Transverse colon (tissue), 4 donors: ENCODE data around the gene CCDC33. TPM values are rescaled to one million over a fixed set of nuclear protein-coding genes. Genes with fewer than 3 reads are reported as not detected.

Experiments used
- DNase-seq: peaks from one replicate; pipeline ENCODE4 v3.0.0-alpha.2; 2019
- H3K27ac ChIP-seq, 4 donors: fragments of 200-600 bp; sonication (generic); 2 replicates each; pipeline ENCODE4 v1.5.1; 2016 to 2018; ENCODE audit warnings: inconsistent platforms in 4 of 4
- H3K27me3 ChIP-seq: fragments of 200-600 bp; sonication (generic); 2 replicates; pipeline ENCODE4 v1.5.1; 2017; ENCODE audit warnings: inconsistent platforms
- H3K36me3 ChIP-seq, 4 donors: fragments of 200-600 bp; sonication (generic); 2 replicates each; pipeline ENCODE4 v1.5.1; 2017 to 2019; ENCODE audit warnings: inconsistent platforms in 4 of 4
- H3K4me1 ChIP-seq, 4 donors: fragments of 200-600 bp; sonication (generic); 2 replicates each; pipeline ENCODE4 v1.5.1; 2017 to 2020; ENCODE audit warnings: inconsistent platforms in 4 of 4
- H3K4me3 ChIP-seq, 4 donors: fragments of 200-600 bp; sonication (generic); 1 replicate in 1 of 4; 2 replicates in 3 of 4; pipeline versions ENCODE4 v1.5.1 to v1.6.1; 2017 to 2019; ENCODE audit warnings: inconsistent platforms in 4 of 4
- H3K9me3 ChIP-seq, 2 donors: fragments of 200-600 bp; sonication (generic); 2 replicates each; pipeline ENCODE4 v1.5.1; 2017 to 2019; ENCODE audit warnings: inconsistent platforms in 2 of 2
- EP300 ChIP-seq: sonication (generic); formaldehyde crosslinking; IDR thresholded peaks from one replicate; pipeline ENCODE4 v1.6.1; 2017; ENCODE audit warnings: antibody characterized with exemption, low read depth
- POLR2A ChIP-seq: fragments of 450-650 bp; IDR thresholded peaks from one replicate; pipeline ENCODE4 v1.6.1; 2016; ENCODE audit warnings: antibody characterized with exemption, mild to moderate bottlenecking, moderate library complexity
- POLR2AphosphoS5 ChIP-seq, 3 donors: sonication (generic); formaldehyde crosslinking; IDR thresholded peaks; one replicate each; pipeline ENCODE4 v1.6.1; 2016; ENCODE audit warnings: antibody characterized with exemption in 3 of 3
- WGBS, 2 donors: methylation state at CpG; one replicate each; pipeline ENCODE4 v1.1.5; 2018; ENCODE audit warnings: low coverage in 1 of 2; 5-methylcytosine and 5-hydroxymethylcytosine counted together
- in situ Hi-C, 4 donors: fragments of 200-750 bp; cut with MboI; loops; one replicate each; pipeline versions ENCODE4 v1.15.0 to v1.15.1; 2017; ENCODE audit warnings: low sequenced_read_pairs in 3 of 4, low pct_ligation_motif_present in 1 of 4, low pct_unique_long_range_greater_than_20kb in 1 of 4
- intact Hi-C: fragments of 100-400 bp; cut with DNase I; formaldehyde crosslinking; loops from one replicate; pipeline ENCODE4 v1.15.1; 2023; ENCODE audit warnings: low total_unique reads
- total RNA-seq, 4 donors: library from RNA; depleted of rRNA; stranded (reverse); fragments of >200 nt; gene quantifications; one replicate each; pipeline ENCODE4 v1.1.0, GENCODE V29; 2016
- TF ChIP-seq, protein P1 (sequence below), 5 experiments: fragments of 200-600 bp in 3 of 5; fragments of 450-650 bp in 2 of 5; sonication (generic) in 3 of 5; IDR thresholded peaks; 1 replicate in 2 of 5; 2 replicates in 3 of 5; pipeline ENCODE4 v1.5.1; 2016 to 2017; ENCODE audit warnings: antibody characterized with exemption in 5 of 5, inconsistent platforms in 3 of 5, mild to moderate bottlenecking in 2 of 5, moderate library complexity in 1 of 5

Gene CCDC33
- total RNA-seq, 4 donors from 2014 or later: 0.16 TPM; not detected in 3

DNA sequence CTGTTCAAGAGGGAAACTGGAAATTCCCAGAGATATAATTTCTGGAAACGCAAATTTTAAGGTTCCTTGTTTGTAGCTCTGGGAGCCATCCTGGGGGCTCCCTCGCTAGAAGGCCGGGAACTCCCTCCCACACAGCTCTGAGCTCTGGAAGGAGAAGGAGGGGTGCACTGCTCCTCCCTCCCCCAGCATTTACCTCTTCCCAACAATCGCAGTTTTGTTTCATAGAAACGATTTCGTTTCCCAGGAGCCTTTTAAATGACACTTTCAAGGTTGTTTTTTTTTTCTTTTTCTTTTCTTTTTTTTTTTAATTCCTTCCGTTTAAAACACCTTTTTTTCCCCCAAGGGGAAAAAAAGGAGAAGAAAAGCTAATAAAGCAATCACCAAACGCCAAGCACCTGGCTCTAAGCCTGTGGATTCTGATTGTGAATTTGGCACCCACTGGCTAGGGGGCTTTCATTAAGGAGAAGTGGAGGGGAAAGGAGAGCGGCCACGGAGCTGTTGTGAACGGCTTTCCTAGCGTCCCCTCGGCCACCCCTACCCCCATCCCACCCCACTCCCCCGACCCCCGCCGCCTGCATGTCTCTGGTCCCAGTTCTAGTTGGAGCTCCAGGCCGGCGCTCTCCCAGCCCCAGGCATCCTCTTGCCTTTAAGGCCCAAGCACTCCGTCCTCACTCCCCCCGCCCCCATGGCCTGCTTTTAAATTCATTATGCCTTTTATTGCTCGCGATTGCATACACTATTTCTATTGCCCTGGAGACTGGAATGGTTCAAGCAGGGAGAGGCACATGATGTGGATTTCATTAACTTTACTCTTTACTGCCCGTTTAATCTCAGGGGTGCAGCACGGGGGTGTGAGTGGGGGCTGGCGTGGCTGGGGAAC, 13.6 kb upstream of the CCDC33 start:
- DNase-seq: peak; percentile 63
- H3K4me1 ChIP-seq: peaks cover 0 to 12% (median 0%) of the 10 kb centered on the region in 4 donors
- in situ Hi-C loops (no loop called here), intact Hi-C loops (no loop called here)
- H3K36me3 ChIP-seq: no peaks in the 10 kb centered on the region
- H3K27me3 ChIP-seq: peaks cover 4% of the 10 kb centered on the region
- H3K9me3 ChIP-seq: no peaks in the 10 kb centered on the region
- TF ChIP-seq, protein P1, sequence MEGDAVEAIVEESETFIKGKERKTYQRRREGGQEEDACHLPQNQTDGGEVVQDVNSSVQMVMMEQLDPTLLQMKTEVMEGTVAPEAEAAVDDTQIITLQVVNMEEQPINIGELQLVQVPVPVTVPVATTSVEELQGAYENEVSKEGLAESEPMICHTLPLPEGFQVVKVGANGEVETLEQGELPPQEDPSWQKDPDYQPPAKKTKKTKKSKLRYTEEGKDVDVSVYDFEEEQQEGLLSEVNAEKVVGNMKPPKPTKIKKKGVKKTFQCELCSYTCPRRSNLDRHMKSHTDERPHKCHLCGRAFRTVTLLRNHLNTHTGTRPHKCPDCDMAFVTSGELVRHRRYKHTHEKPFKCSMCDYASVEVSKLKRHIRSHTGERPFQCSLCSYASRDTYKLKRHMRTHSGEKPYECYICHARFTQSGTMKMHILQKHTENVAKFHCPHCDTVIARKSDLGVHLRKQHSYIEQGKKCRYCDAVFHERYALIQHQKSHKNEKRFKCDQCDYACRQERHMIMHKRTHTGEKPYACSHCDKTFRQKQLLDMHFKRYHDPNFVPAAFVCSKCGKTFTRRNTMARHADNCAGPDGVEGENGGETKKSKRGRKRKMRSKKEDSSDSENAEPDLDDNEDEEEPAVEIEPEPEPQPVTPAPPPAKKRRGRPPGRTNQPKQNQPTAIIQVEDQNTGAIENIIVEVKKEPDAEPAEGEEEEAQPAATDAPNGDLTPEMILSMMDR (IDR thresholded peaks at IDR 0.05): no peak
- TF ChIP-seq POLR2AphosphoS5 (IDR thresholded peaks at IDR 0.05): no peak
- no peak for TF ChIP-seq POLR2A
- no peak for TF ChIP-seq EP300
- no peak overlapping the region for H3K27ac ChIP-seq
- 20 to 23% methylated on average over 15 to 25 of the region's 25 CpGs for WGBS, 2 donors
- no peak overlapping the region for H3K4me3 ChIP-seq

DNA sequence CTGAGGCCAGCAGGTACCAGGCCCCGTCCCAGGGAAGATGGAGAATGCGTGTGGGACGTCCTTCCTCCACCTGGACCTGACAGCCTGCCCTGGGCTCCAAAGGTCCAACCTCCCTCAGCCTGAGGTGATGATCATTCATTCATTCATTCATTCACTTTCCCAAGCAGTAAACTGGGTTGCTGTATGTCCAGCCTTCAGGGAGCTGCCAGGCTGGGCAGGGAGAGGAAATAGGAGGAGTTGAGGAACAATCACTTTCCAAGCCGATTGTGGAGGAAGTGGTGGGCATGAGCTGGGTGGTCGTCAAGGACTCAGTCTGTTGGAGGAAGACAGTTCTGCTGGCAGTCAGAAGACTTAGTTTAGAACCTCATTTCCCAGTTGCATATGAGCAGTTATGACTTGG, 10.2 kb upstream of the CCDC33 start:
- H3K27ac ChIP-seq: no peak overlapping the region
- in situ Hi-C loops: no loop called here
- no peak for DNase-seq
- H3K4me3 ChIP-seq: no peak overlapping the region
- TF ChIP-seq POLR2AphosphoS5 (IDR thresholded peaks at IDR 0.05): no peak
- TF ChIP-seq POLR2A: no peak
- no peak for TF ChIP-seq EP300
- TF ChIP-seq, protein P1 (IDR thresholded peaks at IDR 0.05): no peak
- peaks cover 6 to 21% (median 13%) of the 10 kb centered on the region in 4 donors for H3K4me1 ChIP-seq
- no peaks in the 10 kb centered on the region for H3K9me3 ChIP-seq
- 72% methylated on average over 5 of the region's 5 CpGs; no CpG with 5 or more reads in 1 of the 2 donors for WGBS, 2 donors
- H3K36me3 ChIP-seq: no peaks in the 10 kb centered on the region
- intact Hi-C loops: no loop called here
- peaks cover 4% of the 10 kb centered on the region for H3K27me3 ChIP-seq

DNA sequence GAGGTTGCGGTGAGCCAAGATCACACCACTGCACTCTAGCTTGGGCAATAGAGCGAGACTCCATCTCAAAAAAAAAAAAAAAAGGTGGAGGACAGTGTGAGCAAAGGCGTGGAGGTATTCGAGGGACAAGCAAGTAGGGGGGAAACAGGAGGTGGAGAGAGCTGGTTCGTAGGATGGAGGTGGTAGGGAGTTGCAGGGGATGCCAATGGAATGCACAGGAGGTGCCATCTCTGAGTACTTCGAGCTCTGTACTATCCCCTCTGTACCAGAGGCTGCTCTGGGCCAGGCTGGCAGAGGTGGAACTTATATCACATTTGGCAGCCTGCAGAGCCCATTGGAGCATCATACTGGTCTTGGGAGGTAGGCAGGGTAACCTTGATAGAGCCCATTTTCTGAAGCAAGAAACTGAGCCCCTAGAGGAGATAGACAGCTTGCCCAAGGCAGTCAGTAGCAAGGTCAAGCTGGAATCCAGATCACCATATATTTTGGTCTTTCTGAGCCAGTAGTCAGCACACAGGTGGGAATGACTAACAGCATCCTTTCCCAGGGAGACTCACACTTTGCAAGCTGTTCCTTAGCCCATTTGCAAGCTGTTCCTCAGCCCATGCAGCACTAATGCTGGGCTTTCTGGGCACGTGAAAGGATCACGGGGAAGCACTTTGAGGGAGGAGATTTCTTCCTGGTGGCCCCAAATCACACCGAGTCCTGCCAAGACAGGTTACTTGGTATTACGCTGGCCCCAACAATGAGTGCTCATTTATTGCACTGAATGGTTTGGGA, 9.2 kb upstream of the CCDC33 start:
- Histone ChIP-seq H3K9me3 (no peaks in the 10 kb centered on the region), H3K4me1 (peaks cover 6 to 21% (median 13%) of the 10 kb centered on the region in 4 donors), H3K27ac (no peak overlapping the region), H3K4me3 (no peak overlapping the region), H3K36me3 (no peaks in the 10 kb centered on the region), H3K27me3 (peaks cover 4% of the 10 kb centered on the region)
- 82 to 92% methylated on average over 2 to 10 of the region's 10 CpGs for WGBS, 2 donors
- intact Hi-C loops: no loop called here
- TF ChIP-seq EP300 (no peak), POLR2AphosphoS5 (IDR thresholded peaks at IDR 0.05) (no peak), POLR2A (no peak)
- TF ChIP-seq, protein P1 (IDR thresholded peaks at IDR 0.05): no peak
- in situ Hi-C loops: no loop called here
- DNase-seq: no peak
